NCI-H524 (cell line): Measurements from ENCODE around the gene ZC3H12D.
"Not testable (repeated sequence)": the region's sequence is repeated elsewhere in the genome, so short reads cannot be mapped to it uniquely, and the experiment has no call there.

ENCODE experiments used
- DNase-seq, 2 experiments: peaks; one replicate each; lab custom pipeline; 2025; lab: John Stamatoyannopoulos, UW

The ZC3H12D gene

GRCh38 chr6:149459761-149460160 is 25.1 kb downstream of the ZC3H12D start:
- no peak for DNase-seq

- no peak for DNase-seq
Observed at GRCh38 chr6:149458806-149459205, 26.0 kb downstream of the ZC3H12D start.

DNA sequence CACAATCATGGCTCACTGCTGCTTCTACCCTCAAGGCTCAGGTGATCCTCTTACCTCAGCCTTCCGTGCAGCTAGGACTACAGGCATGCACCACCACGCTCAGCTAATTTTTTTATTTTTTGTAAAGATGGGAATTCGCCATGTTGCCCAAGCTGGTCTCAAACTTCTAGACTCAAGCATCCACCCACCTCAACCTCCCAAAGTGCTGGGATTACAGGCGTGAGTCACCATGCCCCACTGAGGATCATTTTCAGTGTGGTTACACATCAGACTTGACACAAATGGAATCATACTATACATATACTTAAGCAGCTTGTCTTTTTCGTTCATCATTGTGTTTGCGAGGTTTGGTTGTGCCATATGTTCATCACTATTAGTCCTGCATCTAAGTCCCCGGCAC is 26.6 kb downstream of the ZC3H12D start:
- DNase-seq: peak; percentile 15 to 58

- no peak for DNase-seq
Observed at GRCh38 chr6:149457316-149457884, 27.4 kb downstream of the ZC3H12D start.

DNA sequence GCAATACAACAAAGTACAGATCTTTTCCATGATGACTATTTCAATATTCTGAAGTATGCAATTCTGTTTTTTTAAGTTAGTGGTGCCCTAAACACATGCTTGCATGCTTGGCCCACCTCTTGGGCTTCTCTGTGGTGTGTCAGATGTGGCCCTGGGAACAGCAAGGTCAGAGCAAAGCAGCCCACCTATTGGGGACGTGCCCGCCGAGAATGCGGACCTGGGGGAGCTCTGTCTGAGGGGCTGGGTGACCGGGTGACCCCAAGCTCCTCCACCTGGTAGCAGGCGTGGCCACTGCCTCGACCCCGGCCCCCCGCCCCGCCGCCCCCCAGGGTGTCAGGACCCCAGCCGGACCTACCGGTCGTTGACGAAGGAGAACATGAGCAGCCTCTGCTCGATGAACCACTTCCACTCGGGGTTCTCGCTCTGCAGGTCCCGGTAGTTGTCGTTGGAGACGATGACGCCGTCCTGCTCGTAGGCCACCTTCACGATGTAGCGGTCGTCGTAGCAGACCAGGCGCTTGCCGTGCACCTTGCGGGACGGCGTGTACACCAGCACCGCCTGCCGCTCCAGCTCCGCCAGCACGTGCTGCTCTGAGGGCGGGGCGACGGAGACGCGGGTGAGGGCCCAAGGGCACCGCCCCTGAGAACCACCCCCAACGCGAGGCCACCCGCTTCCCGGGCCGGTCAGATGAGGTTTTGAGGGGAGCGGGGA is 28.3 kb downstream of the ZC3H12D start:
- DNase-seq: no peak

GRCh38 chr6:149455031-149455732 is 29.6 kb downstream of the ZC3H12D start:
- no peak for DNase-seq

GRCh38 chr6:149454346-149454848 is 30.4 kb downstream of the ZC3H12D start:
- DNase-seq: no peak

- DNase-seq: no peak
Observed at GRCh38 chr6:149453597-149454345, 31.0 kb downstream of the ZC3H12D start.

DNA sequence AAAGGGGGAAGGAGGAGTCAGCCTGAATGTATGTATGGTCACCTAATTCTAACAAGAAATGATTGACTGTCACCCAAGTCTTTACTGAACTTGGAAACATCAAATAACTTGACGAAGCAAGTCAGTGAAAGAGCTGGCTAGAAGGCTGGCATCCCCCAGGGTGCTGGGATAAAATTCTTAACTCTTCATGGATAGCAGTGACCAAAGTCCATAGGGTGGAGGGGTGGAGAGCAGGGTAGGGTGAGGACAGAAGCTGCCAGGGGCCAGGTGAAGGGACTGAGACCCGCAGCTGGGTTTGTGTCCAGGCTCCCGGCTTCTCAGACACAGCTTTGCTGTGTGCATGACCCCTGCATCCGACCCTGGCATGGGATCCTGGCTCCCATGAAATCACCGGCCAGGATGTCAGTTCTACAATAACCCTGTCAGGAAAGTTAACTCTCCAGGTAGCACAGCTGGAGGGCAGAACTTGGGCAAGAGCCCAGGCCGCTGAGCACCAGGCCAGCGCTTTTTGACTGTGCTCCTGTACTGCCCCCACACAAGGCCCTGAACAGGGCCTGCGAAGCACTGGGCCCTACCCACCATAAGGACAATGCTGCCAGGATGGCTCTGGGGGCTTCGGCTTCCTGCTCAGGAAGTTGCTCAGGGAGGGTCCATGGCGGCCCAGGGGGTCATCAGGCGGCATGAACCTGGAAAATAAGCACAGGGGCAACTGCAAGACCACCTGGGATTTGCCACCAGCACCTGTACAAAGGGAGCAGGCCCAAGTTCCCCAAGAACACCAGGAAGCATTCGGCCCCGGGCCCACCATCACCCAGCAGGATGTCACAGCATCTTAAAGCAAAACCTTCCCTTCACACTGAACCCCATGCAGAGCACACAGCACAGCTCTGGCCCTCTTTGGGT is 32.5 kb downstream of the ZC3H12D start:
- no peak for DNase-seq

GRCh38 chr6:149451376-149452036 is 33.3 kb downstream of the ZC3H12D start:
- DNase-seq: no peak

DNA sequence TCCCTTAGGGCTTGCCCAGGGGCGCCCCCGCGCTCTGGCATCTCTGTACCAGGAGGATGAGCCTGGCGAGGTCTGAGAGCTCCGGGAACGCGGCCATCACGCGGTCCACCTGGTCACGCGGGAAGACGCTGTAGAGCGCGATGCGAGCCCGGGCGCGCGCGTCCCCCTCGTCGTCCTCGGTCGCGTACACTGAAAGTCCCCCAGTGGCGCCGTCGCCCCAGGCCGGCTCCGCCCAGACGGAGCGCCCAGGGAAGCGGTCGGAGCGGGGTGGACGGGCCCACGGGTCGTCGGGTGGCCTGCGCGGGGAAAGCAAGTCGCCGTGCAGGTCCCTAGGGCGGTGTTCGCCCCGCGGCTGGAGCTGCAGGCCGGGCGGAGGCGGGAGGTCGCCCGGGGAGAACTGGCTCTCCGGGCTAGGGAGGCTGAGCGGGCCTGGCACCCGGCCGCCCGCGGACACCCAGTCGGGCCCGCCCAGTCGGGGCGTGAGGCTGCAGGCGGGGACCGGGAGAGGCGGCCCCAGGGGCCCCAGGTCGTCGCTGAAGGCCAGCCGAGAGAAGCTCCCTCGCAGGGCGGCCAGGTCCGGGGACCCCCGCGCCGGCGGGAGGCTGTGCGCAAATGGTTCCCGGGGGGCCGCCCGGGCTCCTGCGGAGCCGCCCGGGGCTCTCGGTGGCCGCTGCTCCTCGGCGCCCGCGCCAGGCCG is 34.0 kb downstream of the ZC3H12D start:
- peak in 1 of 2 experiments; percentile 26 for DNase-seq

GRCh38 chr6:149449831-149450678 is 34.8 kb downstream of the ZC3H12D start:
- DNase-seq: no peak

DNA sequence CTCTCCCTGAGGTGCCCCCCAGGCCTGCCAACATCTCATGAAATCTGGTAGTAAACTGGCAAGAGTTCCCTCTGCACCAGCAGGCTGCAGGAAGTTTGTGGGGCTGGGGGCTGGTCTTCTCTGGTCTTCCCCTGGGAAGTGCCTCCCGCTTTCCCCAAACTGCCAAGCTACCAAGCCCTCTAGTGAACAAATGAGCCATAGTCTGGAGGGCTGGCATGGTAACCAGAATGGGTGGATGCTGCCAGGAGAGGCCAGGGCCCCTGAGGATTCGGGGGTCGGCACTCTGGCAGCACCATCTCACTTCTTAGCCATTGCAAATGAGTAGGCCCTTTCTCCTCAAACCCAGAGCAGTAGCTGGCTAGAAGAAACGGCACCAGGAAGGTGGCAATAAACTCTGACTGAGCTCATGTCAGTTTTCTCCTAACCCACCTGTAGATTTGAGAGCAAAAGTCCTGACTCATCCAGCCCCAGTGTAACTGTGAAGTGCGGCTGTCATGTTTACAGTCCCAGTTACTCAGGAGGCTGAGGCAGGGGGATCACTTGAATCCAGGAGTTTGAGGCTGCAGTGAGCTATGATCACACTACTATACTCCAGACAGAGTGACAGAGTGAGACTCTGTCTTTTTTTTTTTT is 35.9 kb downstream of the ZC3H12D start:
- DNase-seq: no peak

- no peak for DNase-seq
Observed at GRCh38 chr6:149446791-149447376, 37.9 kb downstream of the ZC3H12D start.

DNA sequence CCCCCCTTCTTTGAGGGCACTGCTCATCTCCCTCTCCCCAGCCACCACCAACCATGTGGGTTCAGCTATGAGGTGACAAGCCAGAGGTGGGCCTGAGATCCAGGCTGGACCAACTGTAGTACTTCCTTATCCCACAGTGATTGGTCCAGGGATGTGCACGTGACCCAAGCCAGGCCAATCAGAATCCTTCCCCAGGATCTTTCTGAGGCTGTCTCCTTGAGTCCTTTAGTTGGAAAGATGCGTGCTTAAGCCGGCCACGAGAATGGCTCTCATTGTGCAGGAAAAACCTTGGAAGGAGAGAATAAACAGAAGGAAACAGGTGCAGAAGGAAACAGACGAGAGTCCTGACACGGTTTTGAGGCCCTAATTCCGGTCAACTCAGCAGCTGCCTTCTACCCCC is 39.2 kb downstream of the ZC3H12D start:
- DNase-seq: no peak

- peak in 1 of 2 experiments; percentile 67 for DNase-seq
Observed at GRCh38 chr6:149445095-149445466, 39.7 kb downstream of the ZC3H12D start.

DNA sequence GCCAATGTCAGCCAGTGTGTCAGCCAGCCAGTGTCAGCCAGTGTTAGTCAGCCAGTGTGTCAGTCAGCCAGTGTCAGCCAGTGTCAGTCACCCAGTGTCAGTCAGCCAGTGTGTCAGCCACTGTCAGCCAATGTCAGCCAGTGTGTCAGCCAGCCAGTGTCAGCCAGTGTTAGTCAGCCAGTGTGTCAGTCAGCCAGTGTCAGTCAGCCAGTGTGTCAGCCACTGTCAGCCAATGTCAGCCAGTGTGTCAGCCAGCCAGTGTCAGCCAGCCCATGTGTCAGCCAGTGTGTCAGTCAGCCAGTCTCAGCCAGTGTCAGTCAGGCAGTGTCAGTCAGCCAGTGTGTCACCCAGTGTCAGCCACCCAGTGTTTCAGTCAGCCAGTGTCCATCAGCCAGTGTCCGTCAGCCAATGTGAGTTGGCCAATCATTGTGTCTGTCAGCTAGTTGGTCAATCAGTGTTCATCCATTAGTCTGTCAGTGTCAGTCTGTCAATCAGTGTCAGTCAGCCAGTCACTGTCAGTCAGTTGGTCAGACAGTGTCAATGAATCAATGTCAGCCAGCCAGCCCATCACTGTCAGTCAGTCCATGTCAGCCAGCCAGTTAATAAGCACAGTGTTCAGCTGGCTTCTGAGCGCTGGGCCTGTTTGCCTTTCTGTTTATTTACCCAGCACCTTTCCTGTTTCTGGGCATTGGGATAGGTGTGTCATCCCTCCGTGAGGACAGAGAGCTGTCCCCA is 40.3 kb downstream of the ZC3H12D start:
- not testable (repeated sequence) for DNase-seq
